Small intestine (tissue), 7 donors: ENCODE measurements around the gene KCNQ5. TPM values are rescaled to one million over a fixed set of nuclear protein-coding genes. Genes with fewer than 3 reads are reported as not detected.

Experiments
- DNase-seq, 2 donors: peaks; one replicate each; pipeline versions ENCODE4 v3.0.0 to v3.0.0-alpha.2; 2013
- FAIRE-seq: peaks from 2 replicates; lab custom pipeline; 2012; peaks lifted over from hg19 to GRCh38; lab: Jason Lieb, UNC
- H3K27ac ChIP-seq, 3 donors: one replicate each; pipeline ENCODE4 v1.5.1; 2013; ENCODE audit warnings: low read length in 2 of 3, mild to moderate bottlenecking in 2 of 3, control low read depth in 1 of 3, inconsistent platforms in 1 of 3, low read depth in 1 of 3, moderate library complexity in 1 of 3
- H3K27me3 ChIP-seq, 3 donors: one replicate each; pipeline ENCODE4 v1.6.1; 2013; ENCODE audit warnings: low read length in 3 of 3, inconsistent platforms in 1 of 3; ENCODE audit not compliant: control insufficient read depth in 3 of 3, insufficient read depth in 3 of 3
- H3K36me3 ChIP-seq, 3 donors: one replicate each; pipeline ENCODE4 v1.6.1; 2013; ENCODE audit warnings: low read length in 3 of 3, inconsistent platforms in 1 of 3, low read depth in 1 of 3, mild to moderate bottlenecking in 1 of 3, moderate library complexity in 1 of 3; ENCODE audit not compliant: control insufficient read depth in 3 of 3, insufficient read depth in 2 of 3
- H3K4me1 ChIP-seq, 3 donors: one replicate each; pipeline ENCODE4 v1.6.1; 2013; ENCODE audit warnings: low read length in 2 of 3, inconsistent platforms in 1 of 3, low read depth in 1 of 3, mild to moderate bottlenecking in 1 of 3, moderate library complexity in 1 of 3; ENCODE audit not compliant: control insufficient read depth in 3 of 3, insufficient read depth in 2 of 3
- H3K4me3 ChIP-seq, 3 donors: one replicate each; pipeline ENCODE4 v1.5.1; 2013; ENCODE audit warnings: low read length in 3 of 3, control low read depth in 1 of 3, inconsistent platforms in 1 of 3, low read depth in 1 of 3, mild to moderate bottlenecking in 1 of 3, moderate library complexity in 1 of 3
- H3K9me3 ChIP-seq, 2 donors: one replicate each; pipeline ENCODE4 v1.6.1; 2013; ENCODE audit warnings: low read depth in 1 of 2, low read length in 1 of 2; ENCODE audit not compliant: control insufficient read depth in 2 of 2, insufficient read depth in 1 of 2
- WGBS, 3 donors: extraction: QIAGEN DNeasy Blood & Tissue Kit; methylation state at CpG; one replicate each; pipeline ENCODE4 v1.1.7; 2013; 5-methylcytosine and 5-hydroxymethylcytosine counted together
- polyA plus RNA-seq, 4 donors: library from polyadenylated mRNA; stranded (reverse) in 3 of 4; unstranded in 1 of 4; fragments of 200-250 nt in 3 of 4; fragments of 120-200 nt in 1 of 4; gene quantifications; one replicate each; pipeline versions ENCODE4 v1.2.1 to v1.2.3, GENCODE V29; 2013
- donor health status: healthy with polysubstance abuse.
- donor health status: control.
- donor health status: control.
- donor health status: Bipolar disorder and iron deficiency.
- donor health status: healthy.

KCNQ5 gene
- polyA plus RNA-seq, 4 donors, result 0.27 to 0.92 TPM; not detected in 2

- H3K36me3 ChIP-seq, result no peaks in the 10 kb centered on the region
- no peak overlapping the region for H3K27ac ChIP-seq
- H3K4me3 ChIP-seq, result no peak overlapping the region
- FAIRE-seq, result no peak
- H3K4me1 ChIP-seq, result no peaks in the 10 kb centered on the region
- DNase-seq, result no peak
- no peaks in the 10 kb centered on the region for H3K27me3 ChIP-seq
- H3K9me3 ChIP-seq, result no peaks in the 10 kb centered on the region
These were observed 522.7 kb downstream of the KCNQ5 start for GRCh38 chr6:73144516-73144915.

DNA sequence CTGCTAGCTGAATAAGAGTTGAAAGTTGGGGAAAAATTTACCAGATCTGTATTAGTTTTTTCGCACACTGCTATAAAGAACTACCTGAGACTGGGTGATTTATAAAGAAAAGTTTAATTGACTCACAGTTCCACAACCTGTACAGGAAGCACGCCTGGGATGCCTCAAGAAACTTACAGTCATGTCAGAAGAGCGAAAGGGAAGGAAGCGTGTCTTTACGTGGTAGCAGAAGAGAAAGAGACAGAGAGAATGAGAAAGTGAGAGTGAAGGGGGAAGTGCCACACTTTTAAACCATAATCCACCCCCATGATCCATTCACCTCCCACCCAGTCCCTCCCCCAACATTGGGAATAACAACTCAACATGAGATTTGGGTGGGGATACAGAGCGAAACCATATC lies 523.8 kb downstream of the KCNQ5 start:
- FAIRE-seq, result no peak
- 72 to 82% (median 76%) methylated on average over 6 of the region's 6 CpGs for WGBS, 3 donors
- no peaks in the 10 kb centered on the region for H3K36me3 ChIP-seq

GRCh38 chr6:73151732-73152131 lies 529.9 kb downstream of the KCNQ5 start:
- H3K9me3 ChIP-seq, result peaks cover 0 to under 1% of the 10 kb centered on the region in 2 donors

More for the DNA sequence above, 523.8 kb downstream of the KCNQ5 start:
- Histone ChIP-seq H3K4me3 (no peak overlapping the region), H3K27ac (no peak overlapping the region), H3K27me3 (no peaks in the 10 kb centered on the region), H3K4me1 (no peaks in the 10 kb centered on the region), H3K9me3 (no peaks in the 10 kb centered on the region)
- no peak for DNase-seq

GRCh38 chr6:73152556-73152955 lies 530.7 kb downstream of the KCNQ5 start:
- Histone ChIP-seq H3K4me3 (no peak overlapping the region), H3K9me3 (peaks cover 0 to 1% of the 10 kb centered on the region in 2 donors), H3K27me3 (no peaks in the 10 kb centered on the region), H3K36me3 (no peaks in the 10 kb centered on the region), H3K4me1 (no peaks in the 10 kb centered on the region), H3K27ac (no peak overlapping the region)
- 82 to 89% (median 86%) methylated on average over 2 of the region's 2 CpGs for WGBS, 3 donors
- DNase-seq, result no peak
- FAIRE-seq, result no peak

More at GRCh38 chr6:73151732-73152131, 529.9 kb downstream of the KCNQ5 start:
- Histone ChIP-seq H3K4me3 (no peak overlapping the region), H3K27ac (no peak overlapping the region), H3K4me1 (no peaks in the 10 kb centered on the region), H3K27me3 (no peaks in the 10 kb centered on the region), H3K36me3 (no peaks in the 10 kb centered on the region)
- DNase-seq, result no peak
- 70 to 72% (median 71%) methylated on average over 3 of the region's 3 CpGs for WGBS, 3 donors
- no peak for FAIRE-seq

- H3K4me3 ChIP-seq, result no peak overlapping the region
- H3K27me3 ChIP-seq, result no peaks in the 10 kb centered on the region
- H3K4me1 ChIP-seq, result no peaks in the 10 kb centered on the region
- H3K36me3 ChIP-seq, result no peaks in the 10 kb centered on the region
- 59 to 72% (median 69%) methylated on average over 2 of the region's 2 CpGs for WGBS, 3 donors
- H3K27ac ChIP-seq, result no peak overlapping the region
- peaks cover 0 to 1% of the 10 kb centered on the region in 2 donors for H3K9me3 ChIP-seq
- FAIRE-seq (no peak), DNase-seq (no peak)
These were observed 531.3 kb downstream of the KCNQ5 start for GRCh38 chr6:73152966-73153757.

GRCh38 chr6:73156793-73157767 lies 535.2 kb downstream of the KCNQ5 start:
- Histone ChIP-seq H3K27me3 (no peaks in the 10 kb centered on the region), H3K27ac (no peak overlapping the region), H3K9me3 (peaks cover 0 to 1% of the 10 kb centered on the region in 2 donors), H3K36me3 (no peaks in the 10 kb centered on the region), H3K4me1 (no peaks in the 10 kb centered on the region), H3K4me3 (no peak overlapping the region)
- no peak for FAIRE-seq
- WGBS, 3 donors, result 91 to 93% (median 92%) methylated on average over 41 of the region's 41 CpGs
- no peak for DNase-seq

GRCh38 chr6:73157870-73158269 lies 536.0 kb downstream of the KCNQ5 start:
- Histone ChIP-seq H3K27ac (no peak overlapping the region), H3K4me1 (no peaks in the 10 kb centered on the region), H3K9me3 (peaks cover 0 to 1% of the 10 kb centered on the region in 2 donors), H3K4me3 (no peak overlapping the region), H3K36me3 (no peaks in the 10 kb centered on the region), H3K27me3 (no peaks in the 10 kb centered on the region)
- WGBS, 3 donors, result 87 to 91% (median 90%) methylated on average over 29 to 34 of the region's 34 CpGs
- DNase-seq, result no peak
- FAIRE-seq, result no peak

GRCh38 chr6:73169111-73169510 lies 547.2 kb downstream of the KCNQ5 start:
- H3K4me3 ChIP-seq, result no peak overlapping the region
- no peak overlapping the region for H3K27ac ChIP-seq
- FAIRE-seq (no peak), DNase-seq (no peak)
- WGBS, 3 donors, result 65 to 79% (median 76%) methylated on average over 4 of the region's 4 CpGs
- no peaks in the 10 kb centered on the region for H3K4me1 ChIP-seq
- no peaks in the 10 kb centered on the region for H3K36me3 ChIP-seq
- H3K9me3 ChIP-seq, result no peaks in the 10 kb centered on the region
- H3K27me3 ChIP-seq, result no peaks in the 10 kb centered on the region
